AG04449 (cell line): ENCODE results near the gene CAMTA1.

ENCODE experiments used
- CTCF ChIA-PET: fragments of 350-600 bp; formaldehyde crosslinking; extraction: SDS; loops from one replicate; lab custom pipeline; 2021; ENCODE audit warnings: antibody characterized with exemption; lab: Yijun Ruan, JAX
- POLR2A ChIA-PET: fragments of 400-600, 350-600 bp; formaldehyde crosslinking; extraction: SDS; loops from one replicate; lab custom pipeline; 2020; ENCODE audit warnings: antibody characterized with exemption, inconsistent platforms; lab: Yijun Ruan, JAX
- DNase-seq: peaks from one replicate; pipeline ENCODE4 v3.0.0-alpha.2; 2010; ENCODE audit warnings: low read depth, low spot score
- H3K4me3 ChIP-seq: 2 replicates; pipeline ENCODE4 v1.5.1; 2011; ENCODE audit warnings: low read depth, mild to moderate bottlenecking, control low read depth, low read length
- TF ChIP-seq, protein P1 (sequence below): IDR thresholded peaks from one replicate; pipeline ENCODE4 v1.5.1; 2011; ENCODE audit warnings: mild to moderate bottlenecking, moderate library complexity, low read length, control low read depth, inconsistent platforms; ENCODE audit not compliant: insufficient read depth; ENCODE audit errors: missing control alignments

CAMTA1 gene

DNA sequence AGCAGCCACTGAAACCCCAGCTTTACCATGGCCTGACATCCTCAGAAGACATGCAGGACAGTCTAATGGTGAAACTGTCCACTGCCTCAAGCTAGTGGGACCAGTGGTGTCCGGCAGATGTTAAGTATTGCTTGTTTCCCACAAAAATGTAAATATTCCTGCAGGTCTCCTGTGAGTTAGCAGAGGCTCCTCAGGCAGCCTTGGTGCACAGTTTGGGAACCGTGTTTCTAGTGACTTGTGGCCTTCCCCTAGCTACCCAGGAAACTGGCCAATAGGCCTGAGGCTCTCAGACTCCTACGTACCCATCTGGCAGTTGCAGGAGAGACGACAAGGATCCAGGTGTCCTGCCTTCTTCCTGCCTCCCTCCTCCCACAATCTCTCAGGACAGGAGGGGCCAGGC, 142.4 kb downstream of the CAMTA1 start:
- ChIA-PET POLR2A (no interaction called here), CTCF (interaction anchor here (1.4 kb wide), 1 partner anchor 38 kb away, joined by 3 read pairs; no protein-coding TSS in a partner anchor)
- TF ChIP-seq, protein P1, sequence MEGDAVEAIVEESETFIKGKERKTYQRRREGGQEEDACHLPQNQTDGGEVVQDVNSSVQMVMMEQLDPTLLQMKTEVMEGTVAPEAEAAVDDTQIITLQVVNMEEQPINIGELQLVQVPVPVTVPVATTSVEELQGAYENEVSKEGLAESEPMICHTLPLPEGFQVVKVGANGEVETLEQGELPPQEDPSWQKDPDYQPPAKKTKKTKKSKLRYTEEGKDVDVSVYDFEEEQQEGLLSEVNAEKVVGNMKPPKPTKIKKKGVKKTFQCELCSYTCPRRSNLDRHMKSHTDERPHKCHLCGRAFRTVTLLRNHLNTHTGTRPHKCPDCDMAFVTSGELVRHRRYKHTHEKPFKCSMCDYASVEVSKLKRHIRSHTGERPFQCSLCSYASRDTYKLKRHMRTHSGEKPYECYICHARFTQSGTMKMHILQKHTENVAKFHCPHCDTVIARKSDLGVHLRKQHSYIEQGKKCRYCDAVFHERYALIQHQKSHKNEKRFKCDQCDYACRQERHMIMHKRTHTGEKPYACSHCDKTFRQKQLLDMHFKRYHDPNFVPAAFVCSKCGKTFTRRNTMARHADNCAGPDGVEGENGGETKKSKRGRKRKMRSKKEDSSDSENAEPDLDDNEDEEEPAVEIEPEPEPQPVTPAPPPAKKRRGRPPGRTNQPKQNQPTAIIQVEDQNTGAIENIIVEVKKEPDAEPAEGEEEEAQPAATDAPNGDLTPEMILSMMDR: no peak
- H3K4me3 ChIP-seq: no peak overlapping the region
- no peak for DNase-seq

DNA sequence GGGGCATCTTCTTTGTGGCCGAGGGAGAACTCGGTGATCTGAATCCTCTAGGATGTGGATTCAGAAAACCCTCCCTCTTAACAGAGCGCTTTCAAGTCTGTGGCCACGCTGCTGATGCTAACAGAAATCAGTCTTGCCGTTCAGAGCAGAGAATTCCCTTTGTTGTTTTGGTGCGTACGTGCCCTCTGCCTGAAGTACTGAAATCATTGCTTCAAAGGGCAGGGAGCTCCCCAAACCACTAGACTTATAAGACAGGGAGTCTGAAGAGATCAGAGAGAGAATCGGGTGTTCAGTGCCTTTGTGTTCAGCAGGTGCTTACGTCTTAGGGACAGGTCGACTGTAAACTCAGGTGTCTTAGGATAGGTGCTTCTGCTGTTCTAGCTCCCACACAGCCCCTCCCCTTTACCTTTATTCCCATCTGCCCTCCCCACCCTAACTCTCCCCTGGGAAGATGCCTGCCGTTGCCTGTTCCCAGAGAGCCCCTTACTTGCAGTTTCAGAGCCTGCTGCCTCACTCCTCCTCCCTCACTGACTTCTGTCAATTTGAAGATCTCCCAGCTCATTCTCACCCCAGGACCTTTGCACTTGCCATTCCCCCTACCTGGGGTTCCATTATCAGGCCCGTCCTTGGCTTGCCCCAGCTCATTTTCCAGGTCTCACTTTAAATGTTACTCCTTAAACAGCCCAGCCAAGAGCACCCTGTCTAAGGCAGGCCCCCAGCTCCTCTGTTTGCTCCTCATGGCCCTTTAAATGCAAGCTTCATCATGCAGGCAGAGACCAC, 143.0 kb downstream of the CAMTA1 start:
- ChIA-PET POLR2A (no interaction called here), CTCF (interaction anchor here (1.4 kb wide), 1 partner anchor 38 kb away, joined by 3 read pairs; no protein-coding TSS in a partner anchor)
- DNase-seq: no peak
- TF ChIP-seq, protein P1: no peak
- no peak overlapping the region for H3K4me3 ChIP-seq

DNA sequence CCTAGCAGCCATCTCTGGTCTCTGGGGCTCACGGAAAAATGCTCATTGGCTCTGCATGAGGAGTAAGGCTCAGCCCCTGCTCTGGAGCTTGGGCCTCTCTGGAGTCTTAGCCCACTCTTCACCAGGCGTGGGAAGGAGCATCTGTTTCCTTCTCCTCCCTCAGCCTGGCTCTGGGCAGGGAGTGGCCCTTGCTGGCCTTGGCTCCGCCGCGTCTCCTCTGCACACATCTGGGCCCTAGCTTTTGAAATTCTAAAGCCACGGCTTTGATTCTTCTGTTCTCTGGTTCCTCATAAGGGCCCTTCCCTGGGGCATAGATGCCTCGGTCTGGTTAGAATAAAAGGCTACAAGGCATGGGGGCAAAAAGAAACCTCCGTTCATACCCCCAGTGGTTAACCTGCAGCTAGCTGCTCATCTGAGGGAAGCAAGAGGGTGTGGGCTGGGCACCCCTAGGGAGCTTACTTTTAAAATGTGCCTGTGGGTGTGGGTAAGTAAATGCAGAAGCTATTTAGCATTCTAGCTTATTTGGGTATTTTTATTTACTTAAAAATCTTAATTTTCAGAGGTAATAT, 145.6 kb downstream of the CAMTA1 start:
- ChIA-PET POLR2A (no interaction called here), CTCF (no interaction called here)
- no peak for DNase-seq
- H3K4me3 ChIP-seq: no peak overlapping the region
- TF ChIP-seq, protein P1: no peak

DNA sequence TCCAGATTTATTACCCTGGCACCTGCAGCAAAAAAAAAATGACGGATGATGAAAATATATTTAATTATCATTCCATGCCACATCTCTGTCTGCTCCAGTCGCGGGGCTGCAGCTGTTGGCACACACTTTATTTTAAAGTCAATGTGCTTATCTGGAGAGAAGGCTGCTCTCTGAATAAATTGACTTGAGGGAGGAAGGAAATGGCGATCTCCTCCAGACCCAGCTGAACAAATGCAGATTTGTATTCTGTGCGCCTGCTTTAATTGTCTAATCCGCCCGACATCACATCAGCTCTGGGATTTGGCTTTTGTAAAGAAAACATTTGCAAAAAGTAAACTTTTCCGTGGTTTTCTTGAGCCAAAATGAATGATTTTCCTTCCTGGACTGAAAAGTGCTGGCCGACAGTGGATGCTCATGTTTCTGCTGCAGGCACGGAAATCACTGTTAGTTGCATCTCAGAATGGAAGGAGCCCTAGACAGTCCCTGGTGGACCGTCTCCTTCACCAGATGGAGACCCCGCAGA, 150.2 kb downstream of the CAMTA1 start:
- TF ChIP-seq, protein P1: no peak
- ChIA-PET POLR2A (no interaction called here), CTCF (no interaction called here)
- DNase-seq: no peak
- no peak overlapping the region for H3K4me3 ChIP-seq

DNA sequence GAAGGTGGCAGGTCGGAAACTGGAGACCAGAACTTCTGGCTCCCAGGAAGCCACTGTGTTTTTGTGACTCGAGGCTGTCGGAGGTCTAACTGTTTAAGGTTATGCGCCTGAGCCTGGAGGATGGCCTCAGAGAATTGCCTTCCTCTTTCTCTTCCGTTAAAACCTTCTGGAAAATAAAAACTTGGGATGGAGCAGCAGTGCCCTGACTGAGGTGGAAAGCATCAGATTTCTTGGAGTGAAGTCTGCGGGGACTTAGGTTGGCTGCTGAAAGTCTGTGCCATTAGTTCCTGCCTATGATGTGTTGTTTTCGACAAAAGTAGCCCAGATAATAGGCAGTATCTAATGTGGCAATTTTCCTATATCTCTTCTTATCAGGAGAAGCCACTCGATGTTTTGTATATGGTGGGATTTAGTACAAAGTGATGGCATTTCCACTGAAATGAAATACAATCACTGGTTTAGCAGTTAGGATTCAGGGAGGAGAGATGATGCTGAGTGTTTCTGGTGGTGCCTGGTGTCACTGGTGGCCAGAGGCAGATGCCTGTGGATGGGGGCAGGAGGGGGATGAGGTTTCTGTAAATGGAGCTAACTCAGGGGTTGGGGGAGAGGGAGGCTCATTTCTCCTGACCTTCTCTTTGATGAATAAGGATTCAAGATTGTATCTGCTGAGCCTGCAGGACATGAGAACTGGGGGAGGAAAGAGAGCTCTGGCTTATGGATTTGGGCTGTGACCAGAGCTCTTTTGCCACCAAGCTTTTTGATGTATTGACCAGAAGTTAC, 150.8 kb downstream of the CAMTA1 start:
- CTCF ChIA-PET: no interaction called here
- no peak overlapping the region for H3K4me3 ChIP-seq
- TF ChIP-seq, protein P1: no peak
- no peak for DNase-seq
- POLR2A ChIA-PET: no interaction called here
